Duodenal mucosa (tissue), 2 donors: Measurements from ENCODE around the gene STX18.

Source experiments
- H3K27ac ChIP-seq: one replicate; pipeline ENCODE4 v1.7.0; 2013; ENCODE audit warnings: low read depth, low read length
- H3K27me3 ChIP-seq, 2 donors: one replicate each; pipeline ENCODE4 v1.7.0; 2013; ENCODE audit warnings: low read length in 2 of 2, control low read depth in 1 of 2; ENCODE audit not compliant: insufficient read depth in 2 of 2, control insufficient read depth in 1 of 2
- H3K36me3 ChIP-seq, 2 donors: one replicate each; pipeline ENCODE4 v1.7.0; 2013; ENCODE audit warnings: low read length in 2 of 2, control low read depth in 1 of 2; ENCODE audit not compliant: insufficient read depth in 2 of 2, control insufficient read depth in 1 of 2
- H3K4me1 ChIP-seq, 2 donors: one replicate each; pipeline ENCODE4 v1.7.0; 2013; ENCODE audit warnings: low read length in 2 of 2, control low read depth in 1 of 2; ENCODE audit not compliant: insufficient read depth in 2 of 2, control insufficient read depth in 1 of 2
- H3K4me3 ChIP-seq, 2 donors: one replicate each; pipeline ENCODE4 v1.7.0; 2013; ENCODE audit warnings: low read length in 2 of 2, low read depth in 1 of 2
- H3K9ac ChIP-seq, 2 donors: one replicate each; pipeline ENCODE4 v1.7.0; 2013; ENCODE audit warnings: low read length in 2 of 2, low read depth in 1 of 2
- H3K9me3 ChIP-seq, 2 donors: one replicate each; pipeline ENCODE4 v1.7.0; 2013; ENCODE audit warnings: low read length in 2 of 2, control low read depth in 1 of 2; ENCODE audit not compliant: control insufficient read depth in 1 of 2

The STX18 gene

GRCh38 chr4:4488405-4489404, 53.1 kb downstream of the STX18 start:
- Histone ChIP-seq H3K27ac (no peak overlapping the region), H3K36me3 (no peaks in the 10 kb centered on the region), H3K4me3 (no peak overlapping the region), H3K9me3 (no peaks in the 10 kb centered on the region), H3K9ac (no peak overlapping the region), H3K27me3 (no peaks in the 10 kb centered on the region), H3K4me1 (peaks cover 0 to 11% of the 10 kb centered on the region in 2 donors)

DNA sequence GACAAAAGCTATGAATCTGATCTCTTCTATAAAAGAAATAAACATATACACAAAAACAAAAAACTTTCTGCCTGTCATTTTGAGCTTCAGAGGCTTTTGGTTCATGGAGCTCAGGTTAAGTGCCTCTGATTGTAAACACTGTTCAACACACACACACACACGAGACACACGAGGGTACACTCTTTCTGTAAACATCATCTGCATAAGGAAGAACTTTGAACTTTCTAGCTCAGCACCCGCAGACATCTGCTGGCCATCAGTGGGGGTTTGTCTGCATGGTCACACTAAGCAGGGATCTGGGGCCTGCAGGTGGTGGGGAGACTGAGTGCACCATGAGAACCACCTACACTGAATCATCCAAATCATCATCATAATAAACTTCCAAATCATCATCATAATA, 54.9 kb downstream of the STX18 start:
- Histone ChIP-seq H3K27me3 (no peaks in the 10 kb centered on the region), H3K36me3 (no peaks in the 10 kb centered on the region), H3K9me3 (no peaks in the 10 kb centered on the region), H3K4me3 (no peak overlapping the region), H3K9ac (no peak overlapping the region), H3K27ac (no peak overlapping the region), H3K4me1 (peaks cover 0 to 5% of the 10 kb centered on the region in 2 donors)

DNA sequence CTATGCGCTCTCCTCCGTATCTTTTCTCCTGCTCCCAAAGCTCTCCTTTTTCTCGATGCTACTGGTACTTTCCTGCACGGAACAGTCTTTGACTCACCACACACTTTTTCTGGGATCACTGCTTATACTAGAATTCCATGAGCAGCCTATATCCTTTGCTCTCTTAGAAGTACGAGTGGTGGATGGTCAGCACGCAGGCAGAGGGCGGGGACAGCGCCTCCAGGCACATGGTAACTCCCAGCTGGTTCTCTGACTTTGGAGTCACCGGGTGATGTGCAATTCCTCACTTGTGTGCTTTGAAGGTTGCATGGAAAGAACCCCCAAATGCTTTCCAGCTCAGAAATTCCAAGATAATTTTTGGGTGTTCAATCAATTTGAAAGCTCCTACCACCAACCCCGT, 56.0 kb downstream of the STX18 start:
- Histone ChIP-seq H3K36me3 (no peaks in the 10 kb centered on the region), H3K27me3 (no peaks in the 10 kb centered on the region), H3K4me1 (peaks cover 0 to 5% of the 10 kb centered on the region in 2 donors), H3K4me3 (no peak overlapping the region), H3K9ac (no peak overlapping the region), H3K9me3 (no peaks in the 10 kb centered on the region), H3K27ac (no peak overlapping the region)

- Histone ChIP-seq H3K27ac (no peak overlapping the region), H3K9ac (no peak overlapping the region), H3K4me1 (peaks cover 8 to 17% of the 10 kb centered on the region in 2 donors), H3K36me3 (no peaks in the 10 kb centered on the region), H3K9me3 (no peaks in the 10 kb centered on the region), H3K4me3 (no peak overlapping the region), H3K27me3 (no peaks in the 10 kb centered on the region)
These were observed 60.4 kb downstream of the STX18 start for GRCh38 chr4:4481399-4481994.

DNA sequence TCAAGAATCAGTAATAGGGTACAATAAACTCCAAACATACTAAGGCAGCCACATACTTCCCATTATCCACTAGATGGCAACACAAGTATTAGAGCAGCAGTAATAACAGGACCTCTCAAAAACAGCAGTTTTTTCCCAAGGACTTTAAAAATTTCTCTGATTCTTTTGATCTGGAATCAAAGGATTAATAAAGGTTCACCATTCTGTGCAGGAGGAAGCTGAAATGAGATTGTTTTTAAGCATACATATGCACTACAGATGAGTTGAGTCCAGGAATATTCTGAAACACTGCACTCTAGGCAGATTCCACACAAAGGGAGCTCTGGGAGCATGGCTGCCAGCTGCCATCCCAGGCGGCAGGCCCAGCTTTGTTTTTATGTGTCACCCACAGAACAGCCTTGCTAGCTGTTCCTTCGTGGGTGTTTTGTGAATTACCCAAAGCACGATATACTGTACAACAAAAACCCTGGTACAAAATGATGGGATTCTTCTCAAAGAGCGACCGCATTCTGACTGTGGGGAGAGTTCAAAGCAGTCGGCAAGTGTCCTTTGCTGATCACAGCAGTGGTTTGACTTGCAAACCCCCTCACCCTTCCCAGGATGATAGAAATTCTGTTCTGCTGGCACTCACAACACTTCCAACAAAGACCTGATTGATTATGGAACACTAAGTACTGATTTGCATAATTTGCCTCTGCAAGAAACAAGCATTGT, 61.0 kb downstream of the STX18 start:
- H3K9me3 ChIP-seq = no peaks in the 10 kb centered on the region

DNA sequence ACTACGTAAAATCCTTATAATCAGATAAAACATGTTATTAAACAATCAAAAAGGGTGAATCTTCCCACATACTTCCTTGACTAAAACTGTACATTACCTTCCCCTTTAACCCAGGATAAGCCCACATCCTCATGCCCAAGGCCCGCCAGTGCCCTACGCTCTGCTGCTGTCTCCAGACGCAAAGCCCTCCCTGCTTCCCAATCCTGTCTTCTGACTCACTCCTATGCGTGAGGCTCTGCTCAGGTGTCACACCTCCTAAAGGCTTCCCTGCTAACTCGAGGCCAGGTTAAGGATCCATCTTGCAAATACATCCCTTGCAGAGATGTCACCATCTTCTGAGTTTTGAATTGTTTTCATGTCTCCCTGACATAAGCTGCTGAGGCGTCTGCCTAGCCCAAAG, 61.6 kb downstream of the STX18 start:
- Histone ChIP-seq H3K27ac (no peak overlapping the region), H3K4me1 (peaks cover 8 to 22% of the 10 kb centered on the region in 2 donors), H3K9me3 (no peaks in the 10 kb centered on the region), H3K27me3 (no peaks in the 10 kb centered on the region), H3K9ac (no peak overlapping the region), H3K4me3 (no peak overlapping the region), H3K36me3 (no peaks in the 10 kb centered on the region)

More for the DNA sequence above, 61.0 kb downstream of the STX18 start:
- Histone ChIP-seq H3K9ac (no peak overlapping the region), H3K4me3 (no peak overlapping the region), H3K4me1 (peaks cover 8 to 17% of the 10 kb centered on the region in 2 donors), H3K27me3 (no peaks in the 10 kb centered on the region), H3K36me3 (no peaks in the 10 kb centered on the region), H3K27ac (no peak overlapping the region)

- Histone ChIP-seq H3K4me3 (no peak overlapping the region), H3K9ac (no peak overlapping the region), H3K4me1 (peaks cover 8 to 29% of the 10 kb centered on the region in 2 donors), H3K27ac (no peak overlapping the region), H3K36me3 (no peaks in the 10 kb centered on the region), H3K27me3 (no peaks in the 10 kb centered on the region), H3K9me3 (no peaks in the 10 kb centered on the region)
These were observed 62.5 kb downstream of the STX18 start for GRCh38 chr4:4479366-4479765.

DNA sequence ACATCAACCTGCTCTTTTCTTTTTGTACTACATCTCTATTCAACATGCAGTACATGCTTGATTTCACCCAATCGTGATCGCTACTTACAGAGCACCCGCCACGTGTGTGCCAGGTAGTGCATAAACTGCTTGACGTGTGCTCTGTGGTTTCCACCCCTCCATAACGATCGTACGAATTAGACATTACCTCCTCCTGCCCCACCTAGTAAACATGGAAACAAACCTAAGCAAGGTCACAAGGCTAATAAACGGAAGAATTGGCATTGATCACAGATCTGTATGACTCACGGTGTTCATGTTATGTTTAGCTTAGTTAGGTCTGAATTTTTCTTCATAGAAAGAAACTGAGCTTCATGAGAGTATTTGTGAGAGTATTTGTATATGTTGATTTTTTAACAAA, 64.1 kb downstream of the STX18 start:
- Histone ChIP-seq H3K9ac (peak overlapping the region in 1 of 2 donors; percentile 35), H3K4me3 (no peak overlapping the region), H3K9me3 (no peaks in the 10 kb centered on the region), H3K27ac (no peak overlapping the region), H3K4me1 (peaks cover 20 to 41% of the 10 kb centered on the region in 2 donors), H3K27me3 (no peaks in the 10 kb centered on the region), H3K36me3 (no peaks in the 10 kb centered on the region)

DNA sequence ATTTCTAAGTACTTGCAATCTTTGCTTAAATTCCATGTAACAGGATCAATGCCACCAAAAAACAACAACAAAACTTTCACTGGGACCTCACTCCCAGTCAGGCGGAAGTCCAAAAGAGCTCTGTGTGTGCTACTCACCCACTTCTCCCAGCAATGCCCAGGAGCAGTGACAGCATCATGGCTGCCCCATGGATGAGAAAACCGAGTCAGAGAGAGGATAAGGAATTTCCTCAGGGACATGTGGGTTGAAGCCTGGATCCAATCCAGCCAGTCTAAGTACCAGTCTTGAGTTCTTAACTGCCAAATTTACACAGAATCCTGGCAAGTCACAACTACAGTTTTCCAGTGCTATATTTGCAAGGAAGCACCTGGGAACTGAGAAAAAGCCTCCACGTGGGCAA, 64.5 kb downstream of the STX18 start:
- Histone ChIP-seq H3K9ac (peak overlapping the region in 1 of 2 donors; percentile 35), H3K9me3 (no peaks in the 10 kb centered on the region), H3K4me1 (peaks cover 22 to 45% of the 10 kb centered on the region in 2 donors), H3K36me3 (no peaks in the 10 kb centered on the region), H3K27ac (no peak overlapping the region), H3K4me3 (no peak overlapping the region), H3K27me3 (no peaks in the 10 kb centered on the region)

DNA sequence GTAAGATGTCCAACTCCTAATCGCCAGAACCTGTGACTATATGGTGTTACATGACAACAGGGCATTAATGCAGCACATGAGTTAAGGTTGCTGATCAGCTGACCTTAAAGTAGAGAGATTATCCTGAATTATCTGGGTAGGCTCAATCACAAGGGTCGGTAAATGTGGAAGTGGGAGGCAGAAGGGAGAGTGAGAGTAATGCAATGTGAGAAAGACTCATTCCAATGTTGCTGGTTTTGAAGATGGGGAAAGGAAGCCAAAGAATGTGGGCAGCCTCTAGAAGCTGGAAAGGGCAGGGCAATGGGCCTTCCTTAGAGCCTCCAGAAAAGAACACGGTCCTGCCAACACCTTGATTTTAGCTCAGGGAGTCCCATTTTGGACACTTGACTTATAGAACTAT, 67.4 kb downstream of the STX18 start:
- H3K4me1 ChIP-seq = peaks cover 22 to 50% of the 10 kb centered on the region in 2 donors
- H3K27me3 ChIP-seq = no peaks in the 10 kb centered on the region
- H3K27ac ChIP-seq = no peak overlapping the region
- H3K4me3 ChIP-seq = no peak overlapping the region
- no peak overlapping the region for H3K9ac ChIP-seq
- H3K36me3 ChIP-seq = peaks cover 13 to 17% of the 10 kb centered on the region in 2 donors
- no peaks in the 10 kb centered on the region for H3K9me3 ChIP-seq
